Measurements from ENCODE around the gene FFAR1.

Gene FFAR1

GRCh38 chr19:35315883-35316282 lies 31.8 kb upstream of the FFAR1 start:
- no peak for DNase-seq

GRCh38 chr19:35316560-35316959 lies 31.1 kb upstream of the FFAR1 start:
- DNase-seq: no peak

- no peak for DNase-seq
These were observed 30.1 kb upstream of the FFAR1 start for GRCh38 chr19:35317464-35318043.

GRCh38 chr19:35318679-35319448 lies 28.8 kb upstream of the FFAR1 start:
- DNase-seq: no peak

GRCh38 chr19:35320065-35320713 lies 27.5 kb upstream of the FFAR1 start:
- no peak for DNase-seq

GRCh38 chr19:35321291-35321690 lies 26.4 kb upstream of the FFAR1 start:
- no peak for DNase-seq

GRCh38 chr19:35322014-35322413 lies 25.7 kb upstream of the FFAR1 start:
- no peak for DNase-seq

GRCh38 chr19:35327642-35328041 lies 20.1 kb upstream of the FFAR1 start:
- DNase-seq: no peak

GRCh38 chr19:35328851-35329285 lies 18.8 kb upstream of the FFAR1 start, which contains the start of gene CD22:
Gene CD22, plus strand, starts transcription at chr19:35329187. Its CDS starts 2,854 bp downstream, at chr19:35332041.
- DNase-seq: peak in 1 of 2 experiments; percentile 33

GRCh38 chr19:35329323-35329722 lies 18.4 kb upstream of the FFAR1 start:
- DNase-seq: no peak

GRCh38 chr19:35330475-35330874 lies 17.2 kb upstream of the FFAR1 start:
- no peak for DNase-seq

GRCh38 chr19:35331551-35332214 lies 16.0 kb upstream of the FFAR1 start:
- no peak for DNase-seq

- peak; percentile 54 to 64 for DNase-seq
These were observed 14.9 kb upstream of the FFAR1 start for GRCh38 chr19:35332817-35333216.

- no peak for DNase-seq
These were observed 13.5 kb upstream of the FFAR1 start for GRCh38 chr19:35334144-35334753.

GRCh38 chr19:35336166-35336955 lies 11.3 kb upstream of the FFAR1 start:
- DNase-seq: no peak

- no peak for DNase-seq
These were observed 10.4 kb upstream of the FFAR1 start for GRCh38 chr19:35337097-35337983.

GRCh38 chr19:35337984-35338296 lies 9.8 kb upstream of the FFAR1 start:
- DNase-seq: no peak

GRCh38 chr19:35340431-35340830 lies 7.3 kb upstream of the FFAR1 start:
- DNase-seq: no peak

GRCh38 chr19:35341006-35341405 lies 6.7 kb upstream of the FFAR1 start:
- no peak for DNase-seq

GRCh38 chr19:35341565-35342225 lies 6.0 kb upstream of the FFAR1 start:
- no peak for DNase-seq

- no peak for DNase-seq
These were observed 5.3 kb upstream of the FFAR1 start for GRCh38 chr19:35342430-35342829.
